Upper lobe of left lung (tissue), 4 donors: ENCODE measurements around the gene AQP1.

ENCODE experiments used
- EP300 ChIP-seq, 4 donors: sonication (generic); formaldehyde crosslinking; IDR thresholded peaks; one replicate each; pipeline ENCODE4 v1.5.1; 2017; ENCODE audit warnings: antibody characterized with exemption in 4 of 4, control low read depth in 2 of 4
- POLR2A ChIP-seq, 4 donors: fragments of 450-650 bp; IDR thresholded peaks; one replicate each; pipeline ENCODE4 v1.5.1; 2016 to 2017; ENCODE audit warnings: antibody characterized with exemption in 4 of 4, mild to moderate bottlenecking in 2 of 4
- POLR2AphosphoS5 ChIP-seq, 2 donors: sonication (generic); formaldehyde crosslinking; IDR thresholded peaks; one replicate each; pipeline ENCODE4 v1.5.1; 2017; ENCODE audit warnings: antibody characterized with exemption in 2 of 2
- TF ChIP-seq, protein P1 (sequence below), 6 experiments: fragments of 450-650 bp in 4 of 6; fragments of 200-600 bp in 2 of 6; sonication (generic) in 2 of 6; IDR thresholded peaks; one replicate each; pipeline ENCODE4 v1.5.1; 2016 to 2019; ENCODE audit warnings: antibody characterized with exemption in 6 of 6

GRCh38 chr7:30902466-30902865 is 9.2 kb upstream of the AQP1 start:
- TF ChIP-seq, protein P1, sequence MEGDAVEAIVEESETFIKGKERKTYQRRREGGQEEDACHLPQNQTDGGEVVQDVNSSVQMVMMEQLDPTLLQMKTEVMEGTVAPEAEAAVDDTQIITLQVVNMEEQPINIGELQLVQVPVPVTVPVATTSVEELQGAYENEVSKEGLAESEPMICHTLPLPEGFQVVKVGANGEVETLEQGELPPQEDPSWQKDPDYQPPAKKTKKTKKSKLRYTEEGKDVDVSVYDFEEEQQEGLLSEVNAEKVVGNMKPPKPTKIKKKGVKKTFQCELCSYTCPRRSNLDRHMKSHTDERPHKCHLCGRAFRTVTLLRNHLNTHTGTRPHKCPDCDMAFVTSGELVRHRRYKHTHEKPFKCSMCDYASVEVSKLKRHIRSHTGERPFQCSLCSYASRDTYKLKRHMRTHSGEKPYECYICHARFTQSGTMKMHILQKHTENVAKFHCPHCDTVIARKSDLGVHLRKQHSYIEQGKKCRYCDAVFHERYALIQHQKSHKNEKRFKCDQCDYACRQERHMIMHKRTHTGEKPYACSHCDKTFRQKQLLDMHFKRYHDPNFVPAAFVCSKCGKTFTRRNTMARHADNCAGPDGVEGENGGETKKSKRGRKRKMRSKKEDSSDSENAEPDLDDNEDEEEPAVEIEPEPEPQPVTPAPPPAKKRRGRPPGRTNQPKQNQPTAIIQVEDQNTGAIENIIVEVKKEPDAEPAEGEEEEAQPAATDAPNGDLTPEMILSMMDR (IDR thresholded peaks at IDR 0.05): no peak
- TF ChIP-seq EP300 (IDR thresholded peaks at IDR 0.05) (no peak), POLR2A (IDR thresholded peaks at IDR 0.05) (no peak), POLR2AphosphoS5 (IDR thresholded peaks at IDR 0.05) (no peak)
